Hematopoietic multipotent progenitor cell treated with erythropoietin and hydrocortisone succinate and interleukin-3 and kit ligand, for 17 days (in vitro differentiated cells): ENCODE results near the gene MTCH2.
"Not testable (repeated sequence)": the region's sequence is repeated elsewhere in the genome, so short reads cannot be mapped to it uniquely, and the experiment has no call there.

Experiments
- DNase-seq: peaks from one replicate; pipeline ENCODE4 v3.0.0-alpha.2; 2015; ENCODE audit warnings: low spot score

The MTCH2 gene

DNA sequence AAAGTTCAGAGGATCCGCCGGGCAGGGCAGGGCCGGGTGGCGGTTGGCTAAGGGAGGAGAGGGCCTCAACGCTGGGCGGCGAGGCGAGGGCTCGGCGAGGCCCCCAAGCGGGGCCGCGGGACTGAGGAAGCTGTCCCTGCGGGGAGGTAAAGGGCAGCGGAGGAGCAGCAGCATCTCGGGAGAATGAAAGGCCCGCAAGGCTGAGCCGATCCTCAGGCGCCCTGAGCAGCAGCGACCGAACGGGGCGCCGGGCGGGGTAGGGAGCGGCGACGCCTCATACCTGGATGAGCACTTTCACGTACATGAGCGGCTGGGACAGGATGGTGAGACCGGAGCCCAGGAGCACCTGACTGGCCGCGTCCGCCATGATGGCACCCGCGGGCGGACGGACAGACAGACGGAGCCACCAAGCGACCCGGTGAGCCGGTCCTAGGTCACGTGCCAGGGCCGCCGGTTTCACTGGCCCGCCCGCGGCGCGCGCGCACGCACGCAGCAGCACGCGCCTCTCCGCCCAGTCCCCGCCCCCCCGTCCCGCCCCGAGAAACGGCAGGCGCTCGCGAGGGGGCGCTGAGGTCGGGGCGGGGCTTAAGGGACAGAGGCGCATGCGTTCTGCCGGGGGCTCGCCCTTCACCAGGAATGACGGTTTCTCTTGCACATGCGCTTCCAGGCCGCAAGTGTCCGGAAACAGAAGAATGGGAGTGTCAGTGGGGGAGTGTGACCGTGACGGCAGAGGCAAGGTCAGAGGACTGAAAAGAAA lies at the start of gene MTCH2:
MTCH2 (minus strand) TSS at position 461 of the 757 bp plus-strand sequence; CDS start at position 367, 94 bp downstream.
- peak; percentile 96 for DNase-seq

- no peak for DNase-seq
Observed at GRCh38 chr11:47691979-47692378, 49.6 kb upstream of the MTCH2 start.

DNA sequence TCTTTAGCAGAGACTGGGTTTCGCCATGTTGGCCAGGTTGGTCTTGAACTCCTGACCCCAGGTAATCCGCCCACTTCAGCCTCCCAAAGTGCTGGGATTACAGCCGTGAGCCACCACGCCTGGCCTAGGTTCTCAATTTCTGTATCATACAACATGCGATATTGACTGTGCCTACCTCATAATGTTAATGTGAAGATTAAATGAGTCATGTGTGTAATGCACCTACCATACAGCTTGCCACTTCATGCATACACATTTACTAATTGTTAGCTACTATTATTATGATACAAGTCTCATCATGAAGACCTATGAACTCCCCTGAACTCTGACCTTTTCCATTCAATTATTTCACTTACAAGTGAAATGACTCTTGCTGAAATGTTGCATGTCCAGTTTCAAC lies 47.1 kb upstream of the MTCH2 start:
- DNase-seq, result no peak

DNA sequence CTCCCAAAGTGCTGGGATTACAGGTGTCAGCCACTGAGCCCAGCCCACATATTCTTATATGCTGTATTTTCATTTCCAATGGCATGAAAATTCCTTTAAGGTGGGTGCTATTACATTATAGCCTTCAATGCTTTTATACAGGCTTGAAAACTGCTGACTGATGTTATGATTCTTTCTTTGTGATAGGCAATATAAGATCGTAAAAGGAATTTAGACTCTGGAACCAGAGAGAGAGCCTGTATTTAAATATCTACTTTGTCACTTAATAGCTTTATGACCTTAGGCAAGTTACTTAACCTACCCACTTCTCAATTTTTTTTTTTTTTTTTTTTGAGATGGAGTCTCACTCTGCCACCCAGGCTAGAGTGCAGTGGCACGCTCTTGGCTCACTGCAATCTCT lies 46.6 kb upstream of the MTCH2 start:
- no peak for DNase-seq

DNA sequence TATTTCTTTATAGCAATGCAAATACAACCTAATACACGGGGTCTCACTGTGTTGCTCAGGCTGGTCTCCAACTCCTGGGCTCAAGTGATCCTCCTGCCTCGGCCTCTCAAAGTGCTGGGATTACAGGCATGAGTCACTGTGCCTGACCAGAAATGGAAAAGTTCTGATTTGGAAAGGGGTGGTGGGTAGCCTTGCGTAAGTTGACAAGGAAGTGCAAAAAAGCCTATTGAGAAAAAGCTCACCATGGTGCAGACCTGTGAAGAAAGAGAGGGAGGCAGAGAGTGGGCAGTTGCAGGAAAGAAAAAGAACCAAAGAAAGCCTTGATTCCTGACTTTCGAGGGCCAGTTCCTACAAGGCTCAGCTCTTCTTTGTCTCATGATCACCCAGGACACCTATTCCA lies 45.8 kb upstream of the MTCH2 start:
- DNase-seq, result no peak

DNA sequence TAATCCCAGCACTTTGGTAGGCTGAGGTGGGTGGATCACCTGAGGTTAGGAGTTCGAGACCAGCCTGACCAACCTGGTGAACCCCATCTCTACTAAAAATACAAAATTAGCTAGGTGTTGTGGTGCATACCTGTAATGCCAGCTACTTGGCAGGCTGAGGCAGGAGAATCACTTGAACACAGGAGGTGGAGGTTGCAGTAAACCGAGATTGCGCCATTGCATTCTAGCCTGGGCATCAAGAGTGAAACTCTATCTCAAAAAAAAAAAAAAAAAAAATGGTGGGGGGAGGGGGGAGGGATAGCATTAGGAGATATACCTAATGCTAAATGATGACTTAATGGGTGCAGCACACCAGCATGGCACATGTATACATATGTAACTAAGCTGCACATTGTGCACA lies 44.3 kb upstream of the MTCH2 start:
- not testable (repeated sequence) for DNase-seq

DNA sequence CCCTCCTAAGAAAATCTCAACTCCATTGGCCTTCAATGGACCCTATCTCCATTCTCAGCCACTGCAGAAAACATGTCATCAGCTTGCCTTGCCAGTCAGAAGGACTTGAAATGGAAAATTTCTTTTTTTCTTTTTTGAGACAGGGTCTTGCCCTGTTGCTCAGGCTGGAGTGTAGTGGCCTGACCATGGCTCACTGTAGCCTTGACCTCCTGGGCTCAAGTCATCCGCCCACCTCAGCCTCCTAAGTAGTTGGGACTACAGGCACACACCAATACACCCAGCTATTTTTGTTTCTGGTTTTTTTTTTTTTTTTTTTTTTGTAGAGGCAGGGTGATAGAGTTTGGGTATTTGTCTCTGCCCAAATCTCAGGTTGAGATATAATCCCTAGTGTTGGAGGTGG lies 43.8 kb upstream of the MTCH2 start:
- no peak for DNase-seq

DNA sequence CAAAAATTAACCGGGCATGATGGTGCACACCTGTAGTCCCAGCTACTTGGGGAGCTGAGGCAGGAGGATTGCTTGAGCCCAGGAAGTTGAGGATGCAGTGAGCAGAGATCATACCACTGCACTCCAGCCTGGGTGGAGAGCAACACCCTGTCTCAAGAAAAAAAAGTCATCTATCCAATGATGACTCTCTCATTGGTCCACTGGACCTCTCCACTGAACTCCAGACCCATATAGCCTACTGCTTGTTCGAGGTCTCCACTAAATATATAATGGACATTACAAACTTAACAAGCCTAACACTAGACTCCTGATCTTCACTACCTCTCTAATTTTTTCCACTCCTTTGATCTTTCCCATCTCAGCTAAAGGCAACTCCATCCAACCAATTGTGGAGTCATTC lies 33.5 kb upstream of the MTCH2 start:
- no peak for DNase-seq

DNA sequence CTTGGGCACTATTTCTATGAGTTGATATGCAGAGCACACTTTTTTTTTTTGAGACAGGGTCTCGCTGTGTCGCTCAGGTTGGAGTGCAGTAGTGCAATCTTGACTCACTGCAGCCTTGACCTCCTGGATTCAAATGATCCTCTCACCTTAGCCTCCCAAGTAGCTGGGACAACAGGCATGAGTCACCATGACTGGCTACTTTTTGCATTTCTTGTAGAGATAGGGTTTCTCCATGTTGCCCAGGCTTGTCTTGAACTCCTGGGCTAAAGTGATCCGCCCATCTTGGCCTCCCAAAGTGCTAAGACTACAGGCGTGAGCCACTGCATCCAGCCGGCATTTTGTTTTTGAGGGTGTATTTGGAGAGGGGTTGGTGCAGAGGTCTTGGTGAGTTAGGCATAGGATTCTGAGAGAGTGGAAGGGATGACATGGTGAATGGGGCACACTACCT lies 29.9 kb upstream of the MTCH2 start:
- DNase-seq, result peak; percentile 39

DNA sequence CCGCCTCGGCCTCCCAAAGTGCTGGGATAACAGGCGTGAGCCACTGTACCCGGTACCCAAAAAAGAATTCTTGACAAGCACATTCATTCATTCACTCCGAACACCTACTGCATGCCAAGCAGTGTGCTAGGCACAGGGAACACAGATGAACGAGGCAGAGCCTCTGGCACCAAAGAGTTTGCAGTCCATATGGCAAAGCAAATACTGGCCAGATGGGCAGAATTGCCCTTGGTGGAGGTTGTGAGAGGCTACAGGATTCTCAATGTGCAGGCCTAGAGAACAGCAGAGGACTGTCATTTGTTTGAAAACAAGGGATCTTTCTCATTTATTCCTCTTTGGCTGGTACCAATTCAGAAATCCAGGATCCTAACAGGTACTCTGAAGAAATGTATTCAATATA lies 27.5 kb upstream of the MTCH2 start:
- DNase-seq, result no peak

GRCh38 chr11:47668665-47669064 lies 26.3 kb upstream of the MTCH2 start:
- DNase-seq, result no peak

- DNase-seq, result no peak
Observed at GRCh38 chr11:47667555-47667954, 25.2 kb upstream of the MTCH2 start.

DNA sequence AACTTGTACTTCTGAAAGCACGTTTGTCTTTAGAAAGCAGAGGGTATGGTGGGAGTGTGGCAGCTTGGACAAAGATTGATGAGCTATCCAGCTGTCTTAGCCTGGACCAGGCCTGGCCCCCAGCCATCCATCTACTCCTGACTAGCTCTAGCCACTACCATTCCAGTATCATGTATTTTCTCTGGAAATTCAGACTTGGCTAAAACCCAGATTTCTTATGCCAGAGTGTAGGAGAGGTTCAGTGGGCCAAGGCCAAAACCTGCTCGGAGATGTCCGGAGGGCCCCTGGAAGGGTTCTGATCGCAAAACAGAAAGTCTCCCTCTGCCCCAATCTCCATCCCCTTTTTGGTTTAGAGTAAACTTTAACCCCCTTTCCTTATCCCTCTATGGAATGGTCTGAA lies 24.8 kb upstream of the MTCH2 start:
- DNase-seq, result no peak

DNA sequence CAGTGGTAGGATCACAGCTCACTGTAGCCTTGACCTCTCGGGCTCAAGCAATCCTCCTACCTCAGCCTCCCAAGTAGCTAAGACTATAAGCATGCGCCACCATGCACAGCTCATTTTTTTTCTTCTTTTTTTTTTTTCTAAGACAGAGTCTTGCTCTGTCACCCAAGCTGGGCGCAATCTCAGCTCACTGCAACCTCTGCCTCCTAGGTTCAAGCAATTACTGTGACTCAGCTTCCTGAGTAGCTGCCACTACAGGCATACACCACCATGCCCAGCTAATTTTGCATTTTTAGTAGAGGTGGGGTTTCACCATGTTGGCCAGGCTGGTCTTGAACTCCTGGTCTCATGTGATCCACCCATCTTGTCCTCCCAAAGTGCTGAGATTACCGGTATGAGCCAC lies 22.6 kb upstream of the MTCH2 start:
- not testable (repeated sequence) for DNase-seq

DNA sequence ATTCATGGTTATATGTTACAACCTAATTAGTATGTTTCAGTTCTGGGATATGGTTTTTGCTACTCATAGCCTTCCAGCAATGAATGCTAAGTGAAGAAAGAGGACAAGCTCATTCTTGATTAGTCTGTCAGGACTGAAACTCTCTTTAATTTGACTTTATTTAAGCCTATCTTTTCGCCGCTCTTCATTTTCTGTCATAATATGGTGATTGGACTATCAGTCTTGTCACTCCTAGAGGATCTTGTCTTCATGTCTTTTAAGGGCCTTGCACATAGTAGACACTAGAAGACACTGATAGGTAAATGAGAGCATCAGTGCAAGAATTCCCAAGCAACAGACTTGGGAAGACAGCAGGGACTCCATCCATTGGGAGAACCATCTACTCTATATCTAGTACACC lies 18.9 kb upstream of the MTCH2 start:
- no peak for DNase-seq

GRCh38 chr11:47659276-47659675 lies 16.9 kb upstream of the MTCH2 start:
- DNase-seq, result no peak

GRCh38 chr11:47656260-47656885 lies 14.0 kb upstream of the MTCH2 start:
- no peak for DNase-seq

GRCh38 chr11:47651818-47652469 lies 9.6 kb upstream of the MTCH2 start:
- DNase-seq, result no peak

DNA sequence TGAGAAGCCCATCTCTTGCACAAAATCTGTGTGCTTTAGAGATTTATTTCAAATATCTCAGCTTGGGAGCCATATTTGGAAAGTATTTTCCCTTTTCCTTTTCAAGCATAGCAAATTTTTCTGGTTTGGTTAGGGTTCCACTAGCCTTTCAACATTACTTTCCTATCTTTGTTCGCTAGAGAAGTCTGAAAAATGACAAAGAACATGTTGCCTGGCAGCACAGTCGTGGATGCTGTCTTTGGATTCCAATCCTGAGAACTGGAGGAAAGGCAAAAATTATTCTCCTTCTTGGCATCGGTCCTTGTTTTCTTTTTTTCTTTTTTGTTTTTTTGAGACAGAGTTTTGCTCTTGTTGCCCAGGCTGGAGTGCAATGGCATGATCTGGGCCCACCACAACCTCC lies 6.9 kb upstream of the MTCH2 start:
- no peak for DNase-seq

DNA sequence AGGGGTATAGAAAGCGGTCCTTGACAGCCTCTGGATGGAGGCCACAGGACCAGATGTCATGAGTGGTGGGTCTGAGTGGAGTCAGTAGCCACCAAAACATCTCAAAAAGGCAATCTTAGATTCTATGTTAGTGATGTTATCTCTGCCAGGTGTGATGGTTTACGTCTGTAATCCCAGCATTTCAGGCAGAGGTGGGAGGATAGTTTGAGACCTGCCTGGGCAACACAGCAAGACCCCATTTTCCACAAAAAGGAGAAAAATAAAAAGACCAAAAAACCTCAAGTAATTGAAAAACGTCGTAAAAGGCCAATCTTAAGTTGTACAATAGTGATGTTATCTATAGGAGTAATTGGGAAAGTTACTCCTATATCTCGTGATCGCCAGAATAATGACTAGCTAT lies 3.7 kb upstream of the MTCH2 start:
- no peak for DNase-seq

GRCh38 chr11:47645500-47645899 lies 3.1 kb upstream of the MTCH2 start:
- DNase-seq, result no peak

DNA sequence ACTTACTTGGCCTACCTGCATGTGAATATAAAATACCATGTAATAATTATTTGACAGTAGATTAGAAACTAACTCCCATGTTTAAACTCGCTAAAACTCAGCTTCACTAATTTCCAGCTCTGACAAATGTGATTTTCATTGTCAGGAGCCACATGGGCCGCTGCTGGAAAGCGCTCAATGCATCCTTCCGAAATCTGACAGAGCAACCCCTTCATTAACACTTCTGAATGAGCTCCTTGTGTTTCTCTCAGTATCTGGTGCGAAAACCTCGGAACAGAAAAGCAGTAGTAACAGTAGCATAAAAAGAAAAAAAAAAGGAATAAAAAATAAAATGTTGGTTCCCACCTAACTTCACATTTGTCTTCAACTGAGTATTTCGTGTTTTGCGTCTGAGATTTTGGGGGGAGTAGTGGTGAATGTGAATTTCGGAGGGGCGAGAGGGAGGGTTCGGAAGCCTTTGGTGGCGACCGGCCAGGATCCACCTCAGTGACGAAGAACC lies 710 bp downstream of the MTCH2 start:
- DNase-seq, result peak; percentile 20

DNA sequence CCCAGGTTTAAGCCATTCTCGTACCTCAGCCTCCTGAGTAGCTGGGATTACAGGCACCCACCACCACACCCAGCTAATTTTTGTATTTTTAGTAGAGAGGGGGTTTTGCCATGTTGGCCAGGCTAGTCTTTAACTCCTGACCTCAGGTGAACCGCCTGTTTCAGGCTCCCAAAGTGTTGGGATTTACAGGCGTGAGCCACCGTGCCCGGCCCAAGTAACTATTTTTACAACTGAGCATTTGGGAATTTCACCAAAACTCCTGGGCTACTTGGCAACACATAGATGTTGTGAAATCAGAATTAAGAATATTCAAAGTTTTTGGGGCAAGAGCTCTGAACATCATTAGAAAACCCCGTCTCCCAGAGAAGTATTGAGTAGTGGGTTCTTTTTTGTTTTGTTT lies 1.9 kb downstream of the MTCH2 start:
- not testable (repeated sequence) for DNase-seq
